Memory B cell (primary cell): ENCODE measurements around the gene FGGY.

Experiments used
- ATAC-seq: fragments of 150-1000 bp; cut with Tn5 transposase; 2 replicates; pipeline ENCODE4 v1.10.0; 2021; ENCODE audit warnings: low read depth, mild to moderate bottlenecking, moderate library complexity
- DNase-seq, 2 donors: peaks; one replicate each; pipeline ENCODE4 v3.0.0; 2022; ENCODE audit warnings: low spot score in 2 of 2
- H3K27ac Mint-ChIP-seq: one replicate; pipeline ENCODE4 v1.8.0; 2022; ENCODE audit warnings: mild to moderate bottlenecking, moderate library complexity, mixed read lengths
- H3K27me3 Mint-ChIP-seq: one replicate; pipeline ENCODE4 v1.8.0; 2022; ENCODE audit warnings: mixed read lengths
- H3K36me3 Mint-ChIP-seq: one replicate; pipeline ENCODE4 v1.8.0; 2022; ENCODE audit warnings: mild to moderate bottlenecking, mixed read lengths
- H3K4me1 Mint-ChIP-seq: one replicate; pipeline ENCODE4 v1.8.0; 2022; ENCODE audit warnings: mixed read lengths
- H3K4me3 Mint-ChIP-seq: one replicate; pipeline ENCODE4 v1.8.0; 2022; ENCODE audit warnings: mild to moderate bottlenecking, moderate library complexity, mixed read lengths
- H3K9me3 Mint-ChIP-seq: one replicate; pipeline ENCODE4 v1.8.0; 2022; ENCODE audit warnings: mixed read lengths

FGGY gene

DNA sequence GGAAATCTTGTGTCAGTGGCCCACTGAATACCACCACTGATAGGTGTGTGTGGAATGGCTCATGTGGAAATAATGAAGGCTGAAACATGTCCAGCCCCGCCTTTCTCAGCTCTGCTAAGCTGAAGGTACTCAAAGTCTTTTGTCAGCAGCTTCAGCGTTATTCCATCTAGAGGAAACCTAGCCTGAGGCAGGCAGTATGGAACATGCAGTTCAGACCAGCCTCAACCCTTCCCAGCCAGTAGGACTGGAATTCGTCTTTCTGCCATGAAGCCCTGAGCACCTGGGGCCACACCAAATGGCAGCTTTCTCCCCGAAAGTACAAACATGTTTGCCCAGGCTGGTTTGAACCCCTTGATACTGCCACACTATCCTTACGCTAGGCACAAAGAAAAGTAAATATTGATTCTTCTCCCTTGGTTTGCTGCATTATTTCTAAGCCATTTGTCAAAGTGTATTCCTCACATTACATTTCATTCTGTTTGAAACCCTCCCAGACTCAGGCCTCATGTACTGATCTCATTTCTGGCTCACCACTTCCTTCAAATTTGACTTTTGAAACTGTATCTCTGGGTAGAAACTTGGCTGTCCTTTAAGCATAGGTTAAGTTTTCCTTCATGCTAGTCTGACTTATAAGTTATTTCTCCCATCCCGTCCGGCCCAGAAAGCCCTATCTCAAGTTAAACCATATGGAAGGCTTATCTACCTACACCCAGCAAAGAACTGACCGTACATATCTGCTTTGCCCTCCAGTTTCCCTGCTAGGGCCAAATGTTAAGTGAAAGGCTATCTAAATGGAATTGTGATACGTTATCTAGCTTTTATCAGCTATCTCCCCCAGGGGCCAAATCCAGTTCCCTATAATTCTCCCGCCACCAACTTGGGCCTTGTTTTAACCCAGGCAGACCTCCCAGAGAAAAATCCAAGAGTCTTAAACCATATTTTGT is 472.2 kb downstream of the FGGY start:
- no peak overlapping the region for H3K4me3 Mint-ChIP-seq
- ATAC-seq (no peak), DNase-seq (no peak)
- no peak overlapping the region for H3K27ac Mint-ChIP-seq
- H3K27me3 Mint-ChIP-seq, result no peaks in the 10 kb centered on the region
- no peaks in the 10 kb centered on the region for H3K4me1 Mint-ChIP-seq
- no peaks in the 10 kb centered on the region for H3K36me3 Mint-ChIP-seq
- no peaks in the 10 kb centered on the region for H3K9me3 Mint-ChIP-seq

DNA sequence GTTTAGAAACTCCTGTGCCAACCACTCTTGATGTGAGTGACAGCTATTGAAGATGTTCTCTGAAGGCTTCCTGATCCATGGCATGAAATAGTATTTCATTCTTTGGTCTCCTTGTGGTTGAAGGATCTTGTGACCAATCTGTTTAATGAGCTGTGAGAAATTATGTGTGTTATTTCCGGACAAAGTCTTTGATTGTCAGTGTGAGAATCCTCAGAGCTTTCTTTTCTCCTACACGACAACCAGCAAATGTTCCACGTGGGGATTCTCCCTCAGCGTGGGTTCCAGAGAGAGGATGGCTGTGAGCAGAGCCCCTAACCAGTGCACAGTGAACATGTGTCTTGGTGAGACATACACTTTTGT is 472.8 kb downstream of the FGGY start:
- Mint-ChIP-seq H3K4me1 (no peaks in the 10 kb centered on the region), H3K4me3 (no peak overlapping the region), H3K36me3 (no peaks in the 10 kb centered on the region), H3K9me3 (no peaks in the 10 kb centered on the region), H3K27me3 (no peaks in the 10 kb centered on the region), H3K27ac (no peak overlapping the region)
- no peak for ATAC-seq
- DNase-seq, result no peak

DNA sequence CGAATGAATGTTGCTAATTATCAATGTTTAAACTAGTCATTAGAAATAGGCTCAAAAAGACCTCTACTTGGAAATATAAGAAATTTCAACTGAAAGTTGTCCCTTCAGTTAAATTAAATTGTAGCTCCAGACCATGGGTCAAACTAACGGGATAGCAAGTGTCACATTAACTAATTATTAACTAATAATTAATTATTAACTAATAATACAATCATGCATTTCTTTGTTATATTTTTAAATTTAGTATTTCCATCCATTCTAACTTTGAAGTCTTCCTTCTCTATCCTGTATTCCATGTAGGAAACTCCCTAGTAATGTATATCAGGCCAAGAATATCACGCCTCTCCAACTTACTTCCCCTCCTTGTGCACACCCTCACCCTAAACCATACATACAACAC is 474.5 kb downstream of the FGGY start:
- no peaks in the 10 kb centered on the region for H3K9me3 Mint-ChIP-seq
- H3K4me1 Mint-ChIP-seq, result no peaks in the 10 kb centered on the region
- no peak overlapping the region for H3K4me3 Mint-ChIP-seq
- DNase-seq (no peak), ATAC-seq (no peak)
- no peaks in the 10 kb centered on the region for H3K36me3 Mint-ChIP-seq
- H3K27me3 Mint-ChIP-seq, result no peaks in the 10 kb centered on the region
- H3K27ac Mint-ChIP-seq, result no peak overlapping the region

DNA sequence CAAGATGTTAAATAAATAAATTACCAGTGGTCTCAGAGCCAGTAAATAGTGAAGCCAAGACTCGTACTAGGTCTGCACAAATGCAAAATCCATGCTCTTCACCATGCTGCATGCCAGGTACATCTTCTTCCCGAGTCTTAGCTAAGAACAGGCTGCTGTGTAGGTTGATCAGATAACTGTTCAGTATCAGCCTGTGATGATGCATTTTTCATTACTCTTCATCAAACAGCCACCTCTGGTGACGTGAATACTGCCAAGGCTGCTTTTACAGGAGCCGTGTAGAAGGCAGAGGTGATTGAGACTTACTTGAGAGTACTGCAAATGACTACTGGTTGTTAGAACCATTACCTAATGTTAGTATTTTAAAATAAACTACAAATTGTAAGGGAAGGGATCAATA is 478.6 kb downstream of the FGGY start:
- DNase-seq, result no peak
- peaks cover 2% of the 10 kb centered on the region for H3K27me3 Mint-ChIP-seq

DNA sequence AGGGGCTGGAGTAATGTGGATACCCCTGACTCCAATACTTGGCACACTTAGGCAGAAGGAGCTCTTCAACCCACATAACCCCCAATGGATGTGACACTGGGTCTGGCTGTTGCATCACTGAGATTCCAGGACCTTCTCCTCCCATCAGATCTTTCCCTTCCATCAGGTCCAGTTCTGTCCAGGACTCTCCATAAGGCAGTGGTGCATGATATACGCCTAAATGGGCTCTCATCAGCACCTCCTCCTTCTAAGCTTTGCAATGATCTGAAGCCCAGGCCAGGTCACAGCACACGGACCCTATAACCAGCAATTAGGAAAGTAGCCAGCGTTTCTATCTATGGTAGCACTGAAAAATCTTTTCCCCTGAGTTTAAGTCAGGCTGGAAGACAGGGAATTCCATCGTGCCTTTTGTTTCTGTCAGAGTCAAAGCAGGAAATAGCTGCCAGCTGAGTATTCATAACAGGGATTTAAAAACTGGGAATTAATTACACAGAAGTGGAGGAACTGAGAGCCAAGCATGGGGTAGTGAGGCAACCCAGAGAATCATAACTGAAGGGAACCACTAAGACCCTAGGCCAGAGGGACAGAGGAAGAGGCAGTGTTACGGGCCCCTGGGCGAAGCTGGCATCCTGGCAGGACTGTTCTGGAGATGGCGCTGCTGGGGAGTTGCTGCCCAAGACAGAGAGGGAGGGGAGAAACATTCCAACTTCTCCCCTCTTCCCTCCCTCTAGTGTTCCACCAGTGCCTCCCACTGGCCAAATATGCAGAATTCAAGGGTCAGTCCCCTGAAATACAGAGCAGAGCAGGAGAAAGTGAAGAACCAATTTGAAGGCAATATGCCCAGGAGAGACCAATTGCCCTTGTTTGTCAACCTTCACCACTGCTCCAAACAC is 480.3 kb downstream of the FGGY start:
- H3K4me1 Mint-ChIP-seq, result no peaks in the 10 kb centered on the region
- H3K27me3 Mint-ChIP-seq, result peaks cover 2% of the 10 kb centered on the region
- no peak overlapping the region for H3K4me3 Mint-ChIP-seq
- ATAC-seq (no peak), DNase-seq (no peak)
- no peak overlapping the region for H3K27ac Mint-ChIP-seq
- no peaks in the 10 kb centered on the region for H3K36me3 Mint-ChIP-seq
- H3K9me3 Mint-ChIP-seq, result no peaks in the 10 kb centered on the region

More for the DNA sequence above, 478.6 kb downstream of the FGGY start:
- H3K4me3 Mint-ChIP-seq, result no peak overlapping the region
- ATAC-seq, result no peak
- no peaks in the 10 kb centered on the region for H3K36me3 Mint-ChIP-seq
- H3K9me3 Mint-ChIP-seq, result no peaks in the 10 kb centered on the region
- H3K4me1 Mint-ChIP-seq, result no peaks in the 10 kb centered on the region
- no peak overlapping the region for H3K27ac Mint-ChIP-seq

DNA sequence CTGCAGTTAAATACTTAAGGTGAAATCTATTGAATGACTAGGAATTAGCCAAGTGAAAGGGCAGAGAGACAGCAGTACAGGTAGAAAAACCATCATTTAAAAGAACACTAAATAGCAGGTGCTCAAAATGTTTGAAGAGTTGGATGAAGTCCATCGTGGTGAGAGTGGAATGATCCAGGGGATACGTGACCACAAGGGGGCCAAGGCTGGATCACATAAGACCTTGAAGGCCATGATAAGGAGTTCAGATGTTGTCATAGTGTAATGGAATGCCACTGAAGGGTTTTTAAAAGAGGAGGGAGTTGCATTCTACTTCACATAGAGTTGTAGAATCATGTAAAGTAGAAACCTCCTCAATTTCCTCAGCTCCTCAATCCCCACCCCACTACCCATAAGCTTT is 483.1 kb downstream of the FGGY start:
- Mint-ChIP-seq H3K4me1 (no peaks in the 10 kb centered on the region), H3K9me3 (no peaks in the 10 kb centered on the region), H3K4me3 (no peak overlapping the region), H3K36me3 (no peaks in the 10 kb centered on the region), H3K27ac (no peak overlapping the region), H3K27me3 (peaks cover 2% of the 10 kb centered on the region)
- ATAC-seq (no peak), DNase-seq (no peak)

DNA sequence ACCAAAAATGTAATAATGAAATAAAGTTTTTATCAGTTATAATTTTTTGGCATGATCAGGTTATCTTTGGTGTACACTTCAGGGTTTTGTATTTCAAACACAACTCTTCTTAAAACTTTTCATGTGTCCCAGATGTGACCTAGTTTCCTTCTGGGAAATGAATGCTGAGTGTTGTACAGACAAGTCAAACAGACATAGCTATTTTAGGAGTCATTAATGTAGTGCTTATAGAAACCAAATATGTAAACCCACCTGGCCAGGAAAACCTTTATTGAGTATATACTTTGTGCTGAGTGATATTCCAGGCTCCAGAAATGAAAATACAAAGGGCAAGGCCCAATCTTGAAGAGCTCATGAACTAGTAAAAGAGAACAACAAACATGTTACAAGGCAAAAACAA is 491.9 kb downstream of the FGGY start:
- Mint-ChIP-seq H3K4me3 (no peak overlapping the region), H3K36me3 (peaks cover 25% of the 10 kb centered on the region), H3K4me1 (no peaks in the 10 kb centered on the region), H3K27ac (no peak overlapping the region), H3K9me3 (peaks cover 22% of the 10 kb centered on the region), H3K27me3 (peaks cover 4% of the 10 kb centered on the region)
- ATAC-seq (no peak), DNase-seq (no peak)

DNA sequence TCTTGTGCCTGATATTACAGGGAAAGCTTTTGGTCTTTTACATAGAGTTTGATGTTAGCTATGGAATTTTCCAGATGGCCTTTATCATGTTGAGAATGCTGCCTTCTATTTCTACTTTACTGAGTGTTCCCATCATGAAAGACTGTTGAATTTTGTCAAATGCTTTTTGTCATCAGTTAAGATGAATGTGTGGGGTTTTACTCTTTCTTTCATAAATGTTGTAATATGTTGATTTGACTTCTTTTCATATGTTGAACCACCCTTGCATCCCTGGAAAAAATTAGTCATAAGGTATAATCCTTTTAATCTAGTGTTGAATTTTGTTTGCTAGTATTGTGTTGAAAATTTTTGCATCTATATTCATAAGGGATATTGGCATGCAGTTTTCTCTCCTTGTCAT is 501.7 kb downstream of the FGGY start:
- DNase-seq, result no peak
- H3K36me3 Mint-ChIP-seq, result peaks cover 3% of the 10 kb centered on the region
- ATAC-seq, result no peak
- H3K4me3 Mint-ChIP-seq, result no peak overlapping the region
- no peaks in the 10 kb centered on the region for H3K27me3 Mint-ChIP-seq
- no peak overlapping the region for H3K27ac Mint-ChIP-seq
- H3K9me3 Mint-ChIP-seq, result peaks cover 11% of the 10 kb centered on the region
- H3K4me1 Mint-ChIP-seq, result no peaks in the 10 kb centered on the region

DNA sequence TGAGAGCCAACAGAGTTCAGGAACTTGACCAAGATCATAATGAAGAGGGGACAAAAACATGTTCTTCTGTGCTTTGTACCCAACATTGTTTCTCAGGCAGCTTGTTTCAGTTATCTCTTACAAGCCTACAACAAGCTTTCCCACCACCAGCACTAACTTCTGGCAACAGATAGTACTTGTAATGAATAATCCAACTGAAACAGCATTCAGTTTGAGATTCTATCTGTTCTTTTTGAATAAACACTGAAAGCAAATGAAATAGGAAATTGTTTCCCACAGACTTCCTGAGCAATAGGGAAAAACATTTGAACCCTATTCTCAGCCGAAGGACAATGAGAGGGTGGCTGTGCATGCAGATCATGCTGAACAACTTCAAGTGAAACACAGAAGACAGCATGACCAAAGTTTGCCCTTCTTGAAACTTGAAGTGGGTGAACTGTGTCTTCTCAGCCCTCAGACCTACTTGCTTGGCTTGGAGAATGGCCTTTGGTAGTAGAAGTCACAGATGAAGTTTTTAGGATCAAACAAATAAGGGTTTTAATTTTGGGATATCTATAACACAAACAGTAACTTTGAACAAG is 506.7 kb downstream of the FGGY start:
- H3K36me3 Mint-ChIP-seq, result peaks cover 3% of the 10 kb centered on the region
- ATAC-seq (no peak), DNase-seq (no peak)
- H3K9me3 Mint-ChIP-seq, result no peaks in the 10 kb centered on the region
- no peak overlapping the region for H3K27ac Mint-ChIP-seq
- no peaks in the 10 kb centered on the region for H3K4me1 Mint-ChIP-seq
- H3K4me3 Mint-ChIP-seq, result no peak overlapping the region
- peaks cover 2% of the 10 kb centered on the region for H3K27me3 Mint-ChIP-seq

DNA sequence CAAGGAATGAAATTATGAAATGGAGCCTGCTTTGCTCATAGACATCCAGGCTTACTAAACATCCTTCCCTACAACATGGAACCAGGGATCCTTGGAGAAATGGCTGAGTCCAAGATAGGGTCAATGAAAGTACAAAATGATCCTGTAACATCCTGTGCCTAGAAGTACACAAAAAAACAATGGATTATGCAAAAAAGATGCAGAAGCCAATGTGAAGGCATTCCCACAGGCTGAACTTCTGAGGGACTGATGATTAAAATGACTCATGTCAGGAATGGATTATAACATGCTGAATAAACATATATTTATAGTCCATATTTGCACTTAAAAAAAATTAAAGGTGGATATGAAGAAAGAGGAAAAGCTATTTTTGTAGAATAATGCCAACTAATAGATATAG is 507.4 kb downstream of the FGGY start:
- Mint-ChIP-seq H3K9me3 (no peaks in the 10 kb centered on the region), H3K27ac (no peak overlapping the region), H3K27me3 (peaks cover 6% of the 10 kb centered on the region), H3K4me3 (no peak overlapping the region), H3K36me3 (peaks cover 3% of the 10 kb centered on the region), H3K4me1 (no peaks in the 10 kb centered on the region)
- no peak for DNase-seq
- no peak for ATAC-seq

DNA sequence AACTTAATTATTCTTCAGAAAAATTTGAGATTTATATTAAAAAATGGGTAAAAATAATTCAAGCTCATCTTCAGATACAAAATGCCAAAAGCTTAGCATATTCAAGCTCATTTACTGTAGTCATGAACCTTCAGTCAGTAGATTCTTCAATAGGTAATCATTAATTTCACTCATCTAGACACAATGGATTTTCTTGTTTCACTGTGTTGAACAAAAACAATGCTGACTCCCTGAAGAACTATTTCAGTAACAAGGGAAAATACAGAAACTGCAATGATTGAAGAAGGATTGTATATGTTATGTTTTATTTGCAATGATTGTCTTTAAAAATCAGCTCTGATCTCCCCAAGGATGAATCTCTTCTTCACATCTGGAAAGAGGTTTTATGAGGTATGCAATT is 508.7 kb downstream of the FGGY start:
- Mint-ChIP-seq H3K27ac (no peak overlapping the region), H3K9me3 (no peaks in the 10 kb centered on the region), H3K27me3 (peaks cover 8% of the 10 kb centered on the region), H3K4me1 (no peaks in the 10 kb centered on the region), H3K36me3 (peaks cover 3% of the 10 kb centered on the region), H3K4me3 (no peak overlapping the region)
- ATAC-seq (no peak), DNase-seq (no peak)
